Measurements from ENCODE around the gene PITPNM2. TPM values are rescaled to one million over a fixed set of nuclear protein-coding genes. Genes with fewer than 3 reads are reported as not detected.
A peak's percentile ranks its signal among the peaks of the same experiment; 100 is the strongest.

Gene PITPNM2
- total and polyA plus RNA-seq, 9 of the 15 experiments (the other 6 are each of a cell fraction or from before 2014, with no cell fraction given): 0.03 to 10.8 (median 2.9) TPM

DNA sequence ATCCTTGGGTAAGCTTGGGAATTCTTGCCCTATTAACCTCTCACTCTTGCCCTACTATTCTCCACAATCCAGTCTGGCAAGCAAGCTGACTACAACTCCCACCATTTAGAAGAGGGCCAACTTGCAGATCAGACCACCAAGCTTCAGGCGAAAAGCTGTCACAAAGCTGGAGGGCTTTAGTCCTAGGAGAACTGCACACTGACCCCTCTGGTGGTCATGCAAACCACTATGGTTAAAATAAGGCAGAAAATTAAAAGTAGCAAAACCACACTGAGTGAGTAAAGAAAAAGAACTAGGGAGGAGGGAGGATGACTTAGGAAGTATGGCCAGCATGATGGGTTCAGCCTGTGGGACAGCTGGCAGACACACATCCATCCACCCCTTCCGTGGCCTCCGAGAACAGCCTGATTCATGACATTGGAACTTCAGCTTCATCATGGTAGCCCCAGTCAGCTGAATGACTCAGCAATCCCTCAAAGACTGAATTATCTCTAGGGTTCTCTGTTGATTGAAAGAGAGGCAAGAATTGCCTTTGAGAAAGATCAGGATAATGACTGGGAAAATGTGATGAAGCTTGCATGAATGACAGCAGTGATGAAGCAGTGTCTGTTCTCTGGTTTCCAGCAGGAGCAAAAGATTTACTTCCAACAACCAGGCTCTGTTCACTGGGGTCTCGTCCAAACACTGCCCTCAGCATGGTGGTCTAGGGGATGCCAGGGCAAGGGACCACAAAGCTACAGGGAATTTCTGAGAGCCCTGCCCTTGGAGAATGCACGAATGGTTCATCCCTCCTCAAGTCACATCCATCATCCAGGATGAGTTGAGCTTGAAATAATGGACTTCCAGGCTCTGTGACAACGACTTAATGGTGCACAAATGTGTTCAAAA is 24.4 kb downstream of the PITPNM2 start (continued):
- TF ChIP-seq, protein P1, sequence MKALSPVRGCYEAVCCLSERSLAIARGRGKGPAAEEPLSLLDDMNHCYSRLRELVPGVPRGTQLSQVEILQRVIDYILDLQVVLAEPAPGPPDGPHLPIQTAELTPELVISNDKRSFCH (CRISPR knock-in tag; IDR thresholded peaks at IDR 0.05): no peak
- TF ChIP-seq, protein P1 (tag; IDR thresholded peaks at IDR 0.05): no peak
- TF ChIP-seq ZNF347 (CRISPR knock-in tag; IDR thresholded peaks at IDR 0.05; ENCODE audit: low read depth) (no peak), NCOA4 (IDR thresholded peaks at IDR 0.05; ENCODE audit: partially characterized antibody) (no peak), STAT5A (IDR thresholded peaks at IDR 0.05; ENCODE audit: borderline replicate concordance, low read length) (peak; percentile 21; the same call in 1 of the 2 replicates), MTA1 (IDR thresholded peaks at IDR 0.05; ENCODE audit: borderline replicate concordance) (peak; percentile 59), CREM (IDR thresholded peaks at IDR 0.05; ENCODE audit: low read depth) (no peak; the same call in 1 of the 2 replicates), SREBF2 (CRISPR knock-in tag; IDR thresholded peaks at IDR 0.05) (no peak), ZFP1 (CRISPR knock-in tag; IDR thresholded peaks at IDR 0.05) (no peak), LEF1 (IDR thresholded peaks at IDR 0.05) (peak; percentile 78; the same call in 1 of the 2 replicates), PURB (CRISPR knock-in tag; IDR thresholded peaks at IDR 0.05; ENCODE audit: low read depth) (no peak), SMAD3 (CRISPR knock-in tag; conservative IDR thresholded peaks at IDR 0.05) (no peak), MCM7 (IDR thresholded peaks at IDR 0.05) (no peak), ARID2 (IDR thresholded peaks at IDR 0.05) (no peak), GTF2E2 (tag; IDR thresholded peaks at IDR 0.05) (no peak), NONO (IDR thresholded peaks at IDR 0.05; ENCODE audit: low read depth in 2 of 2, low read length in 1 of 2) (no peak), BHLHE40 (IDR thresholded peaks at IDR 0.05; ENCODE audit: low read length) (peak; percentile 14; the same call in 1 of the 2 replicates), YBX1 (IDR thresholded peaks at IDR 0.05) (no peak), DIDO1 (tag; IDR thresholded peaks at IDR 0.05; ENCODE audit: low read depth) (no peak; the same call in 1 of the 2 replicates)
- TF ChIP-seq, protein P2, sequence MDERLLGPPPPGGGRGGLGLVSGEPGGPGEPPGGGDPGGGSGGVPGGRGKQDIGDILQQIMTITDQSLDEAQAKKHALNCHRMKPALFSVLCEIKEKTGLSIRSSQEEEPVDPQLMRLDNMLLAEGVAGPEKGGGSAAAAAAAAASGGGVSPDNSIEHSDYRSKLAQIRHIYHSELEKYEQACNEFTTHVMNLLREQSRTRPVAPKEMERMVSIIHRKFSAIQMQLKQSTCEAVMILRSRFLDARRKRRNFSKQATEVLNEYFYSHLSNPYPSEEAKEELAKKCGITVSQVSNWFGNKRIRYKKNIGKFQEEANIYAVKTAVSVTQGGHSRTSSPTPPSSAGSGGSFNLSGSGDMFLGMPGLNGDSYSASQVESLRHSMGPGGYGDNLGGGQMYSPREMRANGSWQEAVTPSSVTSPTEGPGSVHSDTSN (CRISPR knock-in tag; IDR thresholded peaks at IDR 0.05; ENCODE audit: low read depth): no peak
- TF ChIP-seq, protein P2 (tag; conservative IDR thresholded peaks at IDR 0.05; ENCODE audit: low read depth): peak; percentile 95
- TF ChIP-seq, protein P3, sequence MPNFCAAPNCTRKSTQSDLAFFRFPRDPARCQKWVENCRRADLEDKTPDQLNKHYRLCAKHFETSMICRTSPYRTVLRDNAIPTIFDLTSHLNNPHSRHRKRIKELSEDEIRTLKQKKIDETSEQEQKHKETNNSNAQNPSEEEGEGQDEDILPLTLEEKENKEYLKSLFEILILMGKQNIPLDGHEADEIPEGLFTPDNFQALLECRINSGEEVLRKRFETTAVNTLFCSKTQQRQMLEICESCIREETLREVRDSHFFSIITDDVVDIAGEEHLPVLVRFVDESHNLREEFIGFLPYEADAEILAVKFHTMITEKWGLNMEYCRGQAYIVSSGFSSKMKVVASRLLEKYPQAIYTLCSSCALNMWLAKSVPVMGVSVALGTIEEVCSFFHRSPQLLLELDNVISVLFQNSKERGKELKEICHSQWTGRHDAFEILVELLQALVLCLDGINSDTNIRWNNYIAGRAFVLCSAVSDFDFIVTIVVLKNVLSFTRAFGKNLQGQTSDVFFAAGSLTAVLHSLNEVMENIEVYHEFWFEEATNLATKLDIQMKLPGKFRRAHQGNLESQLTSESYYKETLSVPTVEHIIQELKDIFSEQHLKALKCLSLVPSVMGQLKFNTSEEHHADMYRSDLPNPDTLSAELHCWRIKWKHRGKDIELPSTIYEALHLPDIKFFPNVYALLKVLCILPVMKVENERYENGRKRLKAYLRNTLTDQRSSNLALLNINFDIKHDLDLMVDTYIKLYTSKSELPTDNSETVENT (CRISPR knock-in tag; IDR thresholded peaks at IDR 0.05): no peak
- TF ChIP-seq, protein P4, sequence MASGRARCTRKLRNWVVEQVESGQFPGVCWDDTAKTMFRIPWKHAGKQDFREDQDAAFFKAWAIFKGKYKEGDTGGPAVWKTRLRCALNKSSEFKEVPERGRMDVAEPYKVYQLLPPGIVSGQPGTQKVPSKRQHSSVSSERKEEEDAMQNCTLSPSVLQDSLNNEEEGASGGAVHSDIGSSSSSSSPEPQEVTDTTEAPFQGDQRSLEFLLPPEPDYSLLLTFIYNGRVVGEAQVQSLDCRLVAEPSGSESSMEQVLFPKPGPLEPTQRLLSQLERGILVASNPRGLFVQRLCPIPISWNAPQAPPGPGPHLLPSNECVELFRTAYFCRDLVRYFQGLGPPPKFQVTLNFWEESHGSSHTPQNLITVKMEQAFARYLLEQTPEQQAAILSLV (tag; IDR thresholded peaks at IDR 0.05): no peak

Data from K562 (cell line).